Motor neuron (in vitro differentiated cells): ENCODE results near the gene KRTAP5-1. TPM values are rescaled to one million over a fixed set of nuclear protein-coding genes. Genes with fewer than 3 reads are reported as not detected.
A peak's percentile ranks its signal among the peaks of the same experiment; 100 is the strongest.
"Not testable (repeated sequence)": the region's sequence is repeated elsewhere in the genome, so short reads cannot be mapped to it uniquely, and the experiment has no call there.

Experiments
- ATAC-seq, 8 experiments: fragments of 200-7000 bp; cut with Tn5 transposase; replicated peaks in 6 of 8; 2 replicates each; pipeline ENCODE4 v1.8.0; 2021; ENCODE audit warnings: mild to moderate bottlenecking in 8 of 8, moderate library complexity in 8 of 8
- H3K27ac ChIP-seq, 2 donors: fragments of 250-450 bp; sonication (Bioruptor Pico); 2 replicates each; pipeline ENCODE4 v1.9.0; 2021; ENCODE audit warnings: antibody characterized with exemption in 2 of 2, mild to moderate bottlenecking in 2 of 2, moderate library complexity in 1 of 2
- H3K4me1 ChIP-seq, 2 donors: fragments of 250-450 bp; sonication (Bioruptor Pico); replicated peaks in 1 of 2; 2 replicates each; pipeline ENCODE4 v1.6.1; 2021; ENCODE audit warnings: antibody characterized with exemption in 2 of 2, mild to moderate bottlenecking in 2 of 2, moderate library complexity in 1 of 2
- H3K4me3 ChIP-seq, 5 donors: fragments of 250-450 bp; sonication (Bioruptor Pico); 2 replicates each; pipeline ENCODE4 v1.9.0; 2021; ENCODE audit warnings: antibody characterized with exemption in 5 of 5, mild to moderate bottlenecking in 5 of 5, moderate library complexity in 4 of 5
- WGBS, 10 experiments: fragments of 450-650 bp; shearing (Covaris generic); methylation state at CpG; one replicate each; pipeline ENCODE4 v1.0.0; 2022; 5-methylcytosine and 5-hydroxymethylcytosine counted together
- in situ Hi-C, 9 experiments: fragments of 400-800 bp; cut with MboI; loops; one replicate each; pipeline ENCODE4 v1.15.0; 2021; ENCODE audit warnings: low sequenced_read_pairs in 9 of 9, low pct_unique_long_range_greater_than_20kb in 2 of 9; ENCODE audit not compliant: unreplicated experiment in 9 of 9
- total RNA-seq, 8 experiments: library from RNA; unstranded; fragments of 300-600 nt; gene quantifications; 2 replicates each; pipeline versions ENCODE4 v1.2.3 to v1.2.4, GENCODE V29; 2022

The KRTAP5-1 gene
- 1 to 10 TPM in 5 of 8 experiments, under 1 TPM in 2, not detected in 1; 0.49 to 3.9 (median 2.6) TPM for total RNA-seq

- ATAC-seq, in situ Hi-C loops: not testable (repeated sequence)
- 60 to 90% (median 67%) methylated on average over 1 to 3 of the region's 9 CpGs; no CpG with 5 or more reads in 7 of the 10 experiments for WGBS, 10 experiments
Observed at GRCh38 chr11:1584661-1585370, at the start of gene KRTAP5-1. KRTAP5-1 (minus strand) TSS chr11:1585283; CDS start chr11:1585249, 34 bp downstream.

GRCh38 chr11:1633864-1634263 is 48.8 kb upstream of the KRTAP5-1 start:
- no peak overlapping the region for H3K4me3 ChIP-seq
- 58 to 80% methylated on average over 3 to 6 of the region's 10 CpGs; no CpG with 5 or more reads in 8 of the 10 experiments for WGBS, 10 experiments
- in situ Hi-C loops = loop anchor here in 1 of 9 experiments (25.0 kb wide), 1 partner anchor 528 kb away; the partner anchor contains the start of genes INS and TH
- H3K27ac ChIP-seq = no peak overlapping the region
- H3K4me1 ChIP-seq = peaks cover 0 to 2% of the 10 kb centered on the region in 2 donors
- ATAC-seq = no peak

More at GRCh38 chr11:1584661-1585370, at the start of gene KRTAP5-1:
- H3K4me1 ChIP-seq, H3K27ac ChIP-seq, H3K4me3 ChIP-seq: not testable (repeated sequence)

GRCh38 chr11:1632053-1632714 is 47.1 kb upstream of the KRTAP5-1 start:
- H3K4me1 ChIP-seq = peaks cover 0 to 6% of the 10 kb centered on the region in 2 donors
- H3K27ac ChIP-seq = no peak overlapping the region
- H3K4me3 ChIP-seq = no peak overlapping the region
- 20 to 60% (median 48%) methylated on average over 2 to 3 of the region's 11 CpGs; no CpG with 5 or more reads in 5 of the 10 experiments for WGBS, 10 experiments
- in situ Hi-C loops = loop anchor here in 1 of 9 experiments (25.0 kb wide), 1 partner anchor 530 kb away; the partner anchor contains the start of genes INS and TH
- ATAC-seq = no peak

GRCh38 chr11:1631066-1631568 is 46.0 kb upstream of the KRTAP5-1 start:
- WGBS, 10 experiments = 40 to 41% methylated on average over 1 to 4 of the region's 13 CpGs; no CpG with 5 or more reads in 8 of the 10 experiments
- no peak for ATAC-seq
- Histone ChIP-seq H3K4me1 (peaks cover 0 to 6% of the 10 kb centered on the region in 2 donors), H3K27ac (no peak overlapping the region), H3K4me3 (no peak overlapping the region)
- in situ Hi-C loops = loop anchor here in 1 of 9 experiments (25.0 kb wide), 1 partner anchor 531 kb away; the partner anchor contains the start of genes INS and TH

GRCh38 chr11:1630271-1630670 is 45.2 kb upstream of the KRTAP5-1 start:
- in situ Hi-C loops = loop anchor here in 1 of 9 experiments (25.0 kb wide), 1 partner anchor 532 kb away; the partner anchor contains the start of genes INS and TH
- no peak for ATAC-seq
- Histone ChIP-seq H3K4me1 (peaks cover 0 to 6% of the 10 kb centered on the region in 2 donors), H3K4me3 (no peak overlapping the region), H3K27ac (no peak overlapping the region)
- WGBS, 10 experiments = 0% methylated on average over 1 of the region's 2 CpGs; no CpG with 5 or more reads in 9 of the 10 experiments

GRCh38 chr11:1629326-1630185 is 44.5 kb upstream of the KRTAP5-1 start, which contains the start of gene KRTAP5-5:
KRTAP5-5 (plus strand) TSS chr11:1629775; CDS start chr11:1629841, 66 bp downstream.
- ATAC-seq = peak in 4 of 8 experiments; percentile 2 to 18 (median 8)
- Histone ChIP-seq H3K4me1 (peaks cover 0 to 6% of the 10 kb centered on the region in 2 donors), H3K4me3 (no peak within 1 kb of the TSS), H3K27ac (no peak within 1 kb of the TSS)
- WGBS, 10 experiments = 48 to 72% (median 67%) methylated on average over 1 to 11 of the region's 26 CpGs; no CpG with 5 or more reads in 7 of the 10 experiments
- in situ Hi-C loops = loop anchor here in 1 of 9 experiments (25.0 kb wide), 1 partner anchor 533 kb away; the partner anchor contains the start of genes INS and TH

GRCh38 chr11:1628506-1629325 is 43.6 kb upstream of the KRTAP5-1 start:
- H3K4me3 ChIP-seq = no peak overlapping the region
- H3K4me1 ChIP-seq = peaks cover 0 to 6% of the 10 kb centered on the region in 2 donors
- ATAC-seq = peak; percentile 72 to 98 (median 96)
- no peak overlapping the region for H3K27ac ChIP-seq
- WGBS, 10 experiments = 0 to 84% (median 13%) methylated on average over 1 to 15 of the region's 35 CpGs; no CpG with 5 or more reads in 5 of the 10 experiments
- in situ Hi-C loops = loop anchor here in 1 of 9 experiments (25.0 kb wide), 1 partner anchor 534 kb away; the partner anchor contains the start of genes INS and TH

GRCh38 chr11:1625541-1625940 is 40.5 kb upstream of the KRTAP5-1 start:
- in situ Hi-C loops = loop anchor here in 1 of 9 experiments (25.0 kb wide), 1 partner anchor 537 kb away; the partner anchor contains the start of genes INS and TH
- Histone ChIP-seq H3K4me3 (no peak overlapping the region), H3K27ac (no peak overlapping the region), H3K4me1 (peaks cover 0 to 6% of the 10 kb centered on the region in 2 donors)
- WGBS, 10 experiments = 83 to 84% methylated on average over 5 to 9 of the region's 13 CpGs; no CpG with 5 or more reads in 8 of the 10 experiments
- no peak for ATAC-seq

GRCh38 chr11:1624621-1625020 is 39.5 kb upstream of the KRTAP5-1 start:
- Histone ChIP-seq H3K27ac (no peak overlapping the region), H3K4me1 (peaks cover 0 to 6% of the 10 kb centered on the region in 2 donors), H3K4me3 (no peak overlapping the region)
- whole genome bisulfite sequencing, 10 experiments = 50 to 83% (median 72%) methylated on average over 2 to 16 of the region's 16 CpGs; no CpG with 5 or more reads in 2 of the 10 experiments
- no peak for ATAC-seq
- in situ Hi-C loops = loop anchor here in 1 of 9 experiments (25.0 kb wide), 1 partner anchor 538 kb away; the partner anchor contains the start of genes INS and TH

- in situ Hi-C loops = no loop called here
- 36 to 81% (median 69%) methylated on average over 3 to 6 of the region's 9 CpGs; no CpG with 5 or more reads in 4 of the 10 experiments for WGBS, 10 experiments
- H3K4me1 ChIP-seq = peaks cover 0 to 3% of the 10 kb centered on the region in 2 donors
- no peak for ATAC-seq
- H3K4me3 ChIP-seq = no peak overlapping the region
- H3K27ac ChIP-seq = no peak overlapping the region
Observed at GRCh38 chr11:1623716-1624115, 38.6 kb upstream of the KRTAP5-1 start.

- 57 to 71% (median 67%) methylated on average over 1 of the region's 1 CpG; no CpG with 5 or more reads in 7 of the 10 experiments for WGBS, 10 experiments
- Histone ChIP-seq H3K4me3 (no peak within 1 kb of the TSS), H3K4me1 (no peaks in the 10 kb centered on the region), H3K27ac (no peak within 1 kb of the TSS)
- no peak for ATAC-seq
- in situ Hi-C loops = no loop called here
Observed at GRCh38 chr11:1622086-1622485, 37.0 kb upstream of the KRTAP5-1 start, which contains the start of gene KRTAP5-4. KRTAP5-4 (minus strand) TSS chr11:1622138; CDS start chr11:1622093, 45 bp downstream.
